Esophagus squamous epithelium (tissue), 5 donors: Measurements from ENCODE around the gene PTPN2. TPM values are rescaled to one million over a fixed set of nuclear protein-coding genes. Genes with fewer than 3 reads are reported as not detected.

Experiments used
- DNase-seq: peaks from one replicate; lab custom pipeline; 2025; lab: John Stamatoyannopoulos, UW
- H3K27ac ChIP-seq, 4 donors: fragments of 200-600 bp; sonication (generic); one replicate each; pipeline ENCODE4 v1.5.1; 2016 to 2019; ENCODE audit warnings: mild to moderate bottlenecking in 1 of 4
- H3K27me3 ChIP-seq, 4 donors: fragments of 200-600 bp; sonication (generic); 1 replicate in 3 of 4; 2 replicates in 1 of 4; pipeline versions ENCODE4 v1.5.1 to v1.6.0; 2017 to 2021; ENCODE audit warnings: antibody characterized with exemption in 1 of 4
- H3K36me3 ChIP-seq, 3 donors: fragments of 200-600 bp; sonication (generic); one replicate each; pipeline ENCODE4 v1.5.1; 2016 to 2019
- H3K4me1 ChIP-seq, 3 donors: fragments of 200-600 bp; sonication (generic); one replicate each; pipeline ENCODE4 v1.5.1; 2017 to 2019
- H3K4me3 ChIP-seq, 4 donors: fragments of 200-600 bp; sonication (generic); 1 replicate in 3 of 4; 2 replicates in 1 of 4; pipeline ENCODE4 v1.5.1; 2016 to 2019; ENCODE audit warnings: mild to moderate bottlenecking in 2 of 4, moderate library complexity in 1 of 4
- H3K9me3 ChIP-seq, 3 donors: fragments of 200-600 bp; sonication (generic); one replicate each; pipeline ENCODE4 v1.5.1; 2016 to 2019
- CTCF ChIP-seq, 6 experiments: fragments of 450-650 bp in 4 of 6; fragments of 200-600 bp in 2 of 6; sonication (generic) in 2 of 6; IDR thresholded peaks; one replicate each; pipeline ENCODE4 v1.5.1; 2016 to 2019; ENCODE audit warnings: antibody characterized with exemption in 6 of 6, mild to moderate bottlenecking in 4 of 6, moderate library complexity in 4 of 6
- POLR2A ChIP-seq, 4 donors: fragments of 450-650 bp; IDR thresholded peaks; one replicate each; pipeline ENCODE4 v1.6.1; 2017; ENCODE audit warnings: antibody characterized with exemption in 4 of 4, mild to moderate bottlenecking in 4 of 4, moderate library complexity in 3 of 4
- WGBS, 2 donors: methylation state at CpG; one replicate each; pipeline ENCODE4 v1.1.5; 2018; 5-methylcytosine and 5-hydroxymethylcytosine counted together
- intact Hi-C: fragments of 100-400 bp; cut with DNase I; formaldehyde crosslinking; loops from one replicate; pipeline ENCODE4 v1.15.0; 2022
- total RNA-seq, 4 donors: library from RNA; depleted of rRNA; stranded (reverse); fragments of >200 nt; gene quantifications; one replicate each; pipeline ENCODE4 v1.1.0, GENCODE V29; 2016
- donor health status: DM: yes; HTN: yes; CAD: no.

PTPN2 gene
- total RNA-seq, 4 donors from 2014 or later = 31.8 to 37.9 (median 33.4) TPM

DNA sequence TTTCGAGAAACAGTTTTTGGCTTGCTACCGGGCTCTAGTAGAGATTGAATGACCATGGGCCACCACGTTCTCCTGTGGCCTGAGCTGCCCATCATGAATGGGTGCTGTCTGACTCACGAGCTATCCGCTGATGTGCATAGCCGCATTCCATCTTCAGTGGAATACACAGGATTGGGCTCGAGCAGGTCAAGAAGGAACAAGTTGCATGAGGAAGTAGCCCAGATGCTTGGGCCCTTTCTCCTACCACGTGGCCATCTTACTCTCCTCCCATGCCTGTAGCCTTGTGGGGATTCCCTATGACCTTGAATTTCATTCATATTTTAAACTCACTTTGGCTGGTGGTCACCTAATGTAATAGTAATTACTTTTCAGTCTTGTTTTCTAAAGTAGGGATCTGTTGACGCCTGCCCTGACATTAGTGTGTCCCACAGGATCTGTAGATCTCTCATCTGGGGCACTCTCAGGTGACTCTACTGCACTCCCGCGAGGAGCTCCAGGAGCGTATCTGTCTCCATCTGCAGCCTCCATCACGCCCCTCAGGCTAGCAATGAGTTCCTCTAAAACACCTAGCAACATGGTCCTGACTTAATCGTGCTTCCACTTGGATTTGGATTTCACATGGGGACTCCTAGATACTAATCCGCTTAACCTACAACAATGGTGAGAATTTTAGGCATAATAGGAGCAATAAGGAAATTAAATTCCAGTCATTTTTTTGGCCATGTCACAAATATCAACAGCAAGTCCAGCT is 113.4 kb downstream of the PTPN2 start:
- intact Hi-C loops = no loop called here
- H3K4me1 ChIP-seq = no peaks in the 10 kb centered on the region
- H3K27me3 ChIP-seq = no peaks in the 10 kb centered on the region
- no peaks in the 10 kb centered on the region for H3K36me3 ChIP-seq
- no peak for DNase-seq
- H3K27ac ChIP-seq = no peak overlapping the region
- H3K4me3 ChIP-seq = no peak overlapping the region
- no peak for TF ChIP-seq CTCF (IDR thresholded peaks at IDR 0.05)
- TF ChIP-seq POLR2A (IDR thresholded peaks at IDR 0.05) = no peak
- H3K9me3 ChIP-seq = no peaks in the 10 kb centered on the region
- WGBS, 2 donors = 69 to 82% methylated on average over 13 to 15 of the region's 15 CpGs

DNA sequence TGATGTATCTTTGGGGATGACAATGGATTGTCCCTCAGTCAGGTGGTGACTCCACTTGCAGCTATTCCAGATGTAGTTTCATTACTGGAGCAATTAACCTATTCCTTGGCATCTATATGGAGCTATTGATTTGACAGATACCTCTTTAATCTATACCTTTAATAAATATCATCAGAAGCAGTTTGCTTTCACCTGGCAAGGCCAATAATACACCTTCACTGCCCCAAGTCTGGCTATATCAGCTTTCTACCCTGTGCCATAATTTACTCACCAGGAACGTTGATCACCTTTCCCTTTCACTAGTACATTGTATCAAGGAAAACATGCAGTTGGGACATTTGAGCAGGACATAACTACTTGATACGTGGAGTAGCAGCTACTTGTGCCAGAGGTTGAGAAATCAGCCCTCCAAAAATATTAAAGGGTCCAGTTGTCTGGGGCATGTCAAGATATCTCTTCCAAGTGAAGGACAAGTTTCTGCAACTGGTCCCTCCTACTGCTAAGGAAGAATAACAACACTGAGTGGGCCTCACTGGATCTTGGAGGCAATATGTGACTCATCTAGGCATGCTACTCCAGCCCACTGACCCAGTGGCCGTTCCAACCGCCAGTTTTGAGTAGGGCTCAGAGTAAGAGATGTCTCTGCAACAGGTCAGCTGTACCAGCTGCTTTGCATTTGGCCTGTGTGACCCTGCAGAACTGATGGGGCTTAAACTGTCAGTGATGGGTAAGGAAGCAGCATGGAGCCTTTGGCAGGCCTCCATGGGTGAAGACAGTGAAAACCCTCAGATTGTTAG is 114.2 kb downstream of the PTPN2 start:
- no peaks in the 10 kb centered on the region for H3K36me3 ChIP-seq
- peaks cover 0 to 5% (median 0%) of the 10 kb centered on the region in 3 donors for H3K4me1 ChIP-seq
- H3K27me3 ChIP-seq = no peaks in the 10 kb centered on the region
- TF ChIP-seq POLR2A (IDR thresholded peaks at IDR 0.05) (no peak), CTCF (IDR thresholded peaks at IDR 0.05) (no peak)
- no peak for DNase-seq
- no peak overlapping the region for H3K4me3 ChIP-seq
- intact Hi-C loops = no loop called here
- no peaks in the 10 kb centered on the region for H3K9me3 ChIP-seq
- no peak overlapping the region for H3K27ac ChIP-seq
- WGBS, 2 donors = 76 to 81% methylated on average over 3 to 4 of the region's 4 CpGs

DNA sequence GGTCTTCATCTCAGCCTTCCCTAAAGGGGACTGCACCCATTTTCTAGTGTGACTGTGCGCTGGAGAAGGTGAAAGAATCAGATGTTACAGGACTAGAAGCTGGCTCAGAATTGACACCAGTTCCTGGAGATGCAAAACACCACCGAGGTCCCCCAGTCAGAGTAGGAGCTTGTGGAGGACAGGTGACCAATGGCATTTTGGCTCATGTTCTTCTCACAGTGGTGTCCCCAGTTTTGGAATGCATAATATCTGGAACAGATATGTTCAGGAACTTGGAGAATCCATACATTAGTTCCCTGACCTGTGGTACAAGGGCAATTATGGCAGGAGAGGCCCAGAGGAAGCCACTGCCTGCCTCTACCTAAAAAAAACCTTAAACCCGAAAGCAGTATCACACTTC is 114.9 kb downstream of the PTPN2 start:
- DNase-seq = no peak
- Histone ChIP-seq H3K27ac (no peak overlapping the region), H3K4me3 (no peak overlapping the region), H3K4me1 (peaks cover 0 to 5% (median 0%) of the 10 kb centered on the region in 3 donors), H3K27me3 (no peaks in the 10 kb centered on the region), H3K9me3 (no peaks in the 10 kb centered on the region), H3K36me3 (no peaks in the 10 kb centered on the region)
- intact Hi-C loops = no loop called here
- no peak for TF ChIP-seq POLR2A (IDR thresholded peaks at IDR 0.05)
- WGBS, 2 donors = 84 to 89% methylated on average over 2 to 3 of the region's 3 CpGs

- intact Hi-C loops = no loop called here
- Histone ChIP-seq H3K4me1 (peaks cover 0 to 5% (median 0%) of the 10 kb centered on the region in 3 donors), H3K4me3 (no peak overlapping the region), H3K9me3 (no peaks in the 10 kb centered on the region), H3K27me3 (no peaks in the 10 kb centered on the region), H3K36me3 (no peaks in the 10 kb centered on the region), H3K27ac (no peak overlapping the region)
- no peak for TF ChIP-seq CTCF (IDR thresholded peaks at IDR 0.05)
- WGBS, 2 donors = 53 to 67% methylated on average over 1 to 3 of the region's 3 CpGs
- no peak for DNase-seq
These were observed 115.4 kb downstream of the PTPN2 start for GRCh38 chr18:12768625-12769024.

GRCh38 chr18:12767580-12768155 is 116.4 kb downstream of the PTPN2 start:
- peaks cover 0 to 5% (median 0%) of the 10 kb centered on the region in 3 donors for H3K4me1 ChIP-seq
- TF ChIP-seq CTCF (IDR thresholded peaks at IDR 0.05) (no peak), POLR2A (IDR thresholded peaks at IDR 0.05) (no peak)
- H3K27me3 ChIP-seq = no peaks in the 10 kb centered on the region
- H3K27ac ChIP-seq = no peak overlapping the region
- H3K36me3 ChIP-seq = no peaks in the 10 kb centered on the region
- no peak for DNase-seq
- no peak overlapping the region for H3K4me3 ChIP-seq
- WGBS, 2 donors = 82 to 98% methylated on average over 2 to 5 of the region's 9 CpGs
- no peaks in the 10 kb centered on the region for H3K9me3 ChIP-seq
- intact Hi-C loops = no loop called here
